GM21360 (cell line): ENCODE data around the gene LSM14B.
"Not testable (repeated sequence)": the region's sequence is repeated elsewhere in the genome, so short reads cannot be mapped to it uniquely, and the experiment has no call there.

ENCODE experiments used
- ATAC-seq: cut with Tn5 transposase; IDR thresholded peaks from one replicate; pipeline ENCODE4 v1.9.1; 2021; ENCODE audit warnings: mild to moderate bottlenecking, moderate library complexity; ENCODE audit not compliant: unreplicated experiment

LSM14B gene

GRCh38 chr20:62143957-62144825, 21.9 kb downstream of the LSM14B start:
- peak; percentile 28 for ATAC-seq

- ATAC-seq, result no peak
Observed at GRCh38 chr20:62145688-62146018, 23.4 kb downstream of the LSM14B start.

GRCh38 chr20:62146019-62146755, 23.9 kb downstream of the LSM14B start:
- no peak for ATAC-seq

GRCh38 chr20:62147125-62147524, 24.9 kb downstream of the LSM14B start:
- no peak for ATAC-seq

GRCh38 chr20:62147528-62147927, 25.3 kb downstream of the LSM14B start:
- no peak for ATAC-seq

GRCh38 chr20:62148383-62148782, 26.1 kb downstream of the LSM14B start:
- not testable (repeated sequence) for ATAC-seq

GRCh38 chr20:62148908-62149314, 26.6 kb downstream of the LSM14B start:
- no peak for ATAC-seq

GRCh38 chr20:62149532-62150309, 27.4 kb downstream of the LSM14B start:
- no peak for ATAC-seq

- ATAC-seq, result no peak
Observed at GRCh38 chr20:62150310-62150575, 28.0 kb downstream of the LSM14B start.

- no peak for ATAC-seq
Observed at GRCh38 chr20:62151225-62151624, 28.9 kb downstream of the LSM14B start.

- no peak for ATAC-seq
Observed at GRCh38 chr20:62151835-62152364, 29.6 kb downstream of the LSM14B start.

- ATAC-seq, result no peak
Observed at GRCh38 chr20:62155428-62156253, 33.4 kb downstream of the LSM14B start.

- no peak for ATAC-seq
Observed at GRCh38 chr20:62156254-62156556, 33.9 kb downstream of the LSM14B start.

- ATAC-seq, result peak; percentile 53
Observed at GRCh38 chr20:62156592-62157386, 34.5 kb downstream of the LSM14B start.

- no peak for ATAC-seq
Observed at GRCh38 chr20:62157387-62158087, 35.3 kb downstream of the LSM14B start.

- ATAC-seq, result no peak
Observed at GRCh38 chr20:62158088-62158400, 35.8 kb downstream of the LSM14B start.

GRCh38 chr20:62158541-62158940, 36.3 kb downstream of the LSM14B start:
- no peak for ATAC-seq

- ATAC-seq, result no peak
Observed at GRCh38 chr20:62159052-62159451, 36.8 kb downstream of the LSM14B start.

GRCh38 chr20:62159839-62160238, 37.6 kb downstream of the LSM14B start:
- ATAC-seq, result no peak

- ATAC-seq, result no peak
Observed at GRCh38 chr20:62160253-62160652, 38.0 kb downstream of the LSM14B start.
